SW 1271 (cell line): ENCODE data around the gene GNG11.
"Not testable (repeated sequence)": the region's sequence is repeated elsewhere in the genome, so short reads cannot be mapped to it uniquely, and the experiment has no call there.

ENCODE experiments used
- DNase-seq, 2 experiments: peaks; one replicate each; lab custom pipeline; 2025; lab: John Stamatoyannopoulos, UW

Gene GNG11

GRCh38 chr7:93921607-93922566, at the start of gene GNG11:
TSS of gene GNG11 (plus strand) at chr7:93921735. CDS start at chr7:93922138, 403 bp downstream.
- no peak for DNase-seq

- no peak for DNase-seq
These were observed 47.4 kb upstream of the GNG11 start for GRCh38 chr7:93873998-93874574.

- no peak for DNase-seq
These were observed 43.8 kb upstream of the GNG11 start for GRCh38 chr7:93877742-93878141.

GRCh38 chr7:93879356-93879755, 42.2 kb upstream of the GNG11 start:
- no peak for DNase-seq

- DNase-seq = no peak
These were observed 39.1 kb upstream of the GNG11 start for GRCh38 chr7:93882468-93882867.

- no peak for DNase-seq
These were observed 38.2 kb upstream of the GNG11 start for GRCh38 chr7:93883078-93883916.

GRCh38 chr7:93883917-93884345, 37.6 kb upstream of the GNG11 start:
- DNase-seq = no peak

- DNase-seq = no peak
These were observed 37.0 kb upstream of the GNG11 start for GRCh38 chr7:93884541-93884940.

GRCh38 chr7:93889261-93889660, 32.3 kb upstream of the GNG11 start:
- DNase-seq = no peak

GRCh38 chr7:93890041-93890463, 31.5 kb upstream of the GNG11 start:
- peak in 1 of 2 experiments; percentile 5 for DNase-seq

- DNase-seq = peak in 1 of 2 experiments; percentile 29
These were observed 31.0 kb upstream of the GNG11 start, which contains the start of gene TFPI2 for GRCh38 chr7:93890464-93891068. TSS of gene TFPI2 (minus strand) at chr7:93890753. CDS start at chr7:93890678, 75 bp downstream.

GRCh38 chr7:93894426-93894825, 27.1 kb upstream of the GNG11 start:
- DNase-seq = no peak

- DNase-seq = no peak
These were observed 26.4 kb upstream of the GNG11 start for GRCh38 chr7:93894966-93895640.

GRCh38 chr7:93895859-93896600, 25.5 kb upstream of the GNG11 start:
- no peak for DNase-seq

GRCh38 chr7:93897680-93898079, 23.9 kb upstream of the GNG11 start:
- DNase-seq = no peak

GRCh38 chr7:93902777-93903423, 18.6 kb upstream of the GNG11 start:
- DNase-seq = peak in 1 of 2 experiments; percentile 25

GRCh38 chr7:93906267-93906666, 15.3 kb upstream of the GNG11 start, which contains the start of gene GNGT1:
TSS of gene GNGT1 (plus strand) at chr7:93906567. CDS start at chr7:93906747, 180 bp downstream.
- DNase-seq = no peak

- DNase-seq = peak in 1 of 2 experiments; percentile 8
These were observed 11.2 kb upstream of the GNG11 start for GRCh38 chr7:93910076-93910994.

GRCh38 chr7:93911242-93911641, 10.3 kb upstream of the GNG11 start:
- DNase-seq = not testable (repeated sequence)
